ENCODE results near the gene OR51B4.
A peak's percentile ranks its signal among the peaks of the same experiment; 100 is the strongest.
"Not testable (repeated sequence)": the region's sequence is repeated elsewhere in the genome, so short reads cannot be mapped to it uniquely, and the experiment has no call there.

OR51B4 gene

GRCh38 chr11:5272395-5273017, 29.2 kb downstream of the OR51B4 start:
- no peak for DNase-seq (ENCODE audit: low spot score)

DNA sequence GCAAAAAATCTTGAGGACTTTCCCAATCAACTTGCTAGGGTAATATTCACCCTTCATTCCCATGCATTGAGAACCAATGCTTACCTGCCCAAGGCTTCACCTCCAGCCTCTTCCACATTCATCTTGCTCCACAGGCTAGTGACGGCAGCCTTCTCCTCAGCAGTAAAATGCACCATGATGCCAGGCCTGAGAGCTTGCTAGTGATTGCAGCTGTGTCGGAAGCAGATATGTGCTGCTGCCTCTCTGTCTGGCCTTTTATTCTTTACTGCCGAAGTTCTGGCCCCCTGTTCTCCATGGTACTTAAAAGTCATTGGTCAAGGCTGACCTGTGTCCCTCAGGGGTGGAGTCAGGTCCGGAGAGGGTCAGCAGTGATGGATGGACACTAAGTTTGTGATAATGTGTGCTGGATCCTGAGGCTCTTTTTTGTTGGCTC, 32.0 kb downstream of the OR51B4 start, which contains the start of gene HBE1:
Gene HBE1 (minus strand): TSS at position 231 of the 433 bp plus-strand sequence. CDS start 55 bp downstream, at position 176.
- no peak for DNase-seq (ENCODE audit: low spot score)

- no peak for DNase-seq (ENCODE audit: low spot score)
Observed at GRCh38 chr11:5267033-5267563, 34.6 kb downstream of the OR51B4 start.

DNA sequence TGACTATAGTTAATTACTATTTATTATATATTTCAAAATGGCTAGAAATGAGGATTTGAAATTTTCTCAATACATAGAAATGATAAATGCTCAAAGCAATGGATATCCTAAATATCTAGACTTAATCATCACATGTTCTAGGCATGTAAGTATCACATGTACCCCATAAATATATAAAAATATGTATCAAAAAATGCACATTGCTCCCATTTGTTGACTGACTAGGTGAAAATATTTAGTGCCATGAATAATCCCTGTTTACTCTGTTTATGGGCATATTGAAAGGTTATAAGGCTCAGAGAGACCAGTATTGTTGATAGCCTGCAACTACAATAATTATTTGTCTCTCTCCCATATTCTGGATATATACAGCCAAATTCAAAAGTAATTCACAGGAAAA, 35.1 kb downstream of the OR51B4 start:
- DNase-seq (ENCODE audit: low spot score), result no peak

DNA sequence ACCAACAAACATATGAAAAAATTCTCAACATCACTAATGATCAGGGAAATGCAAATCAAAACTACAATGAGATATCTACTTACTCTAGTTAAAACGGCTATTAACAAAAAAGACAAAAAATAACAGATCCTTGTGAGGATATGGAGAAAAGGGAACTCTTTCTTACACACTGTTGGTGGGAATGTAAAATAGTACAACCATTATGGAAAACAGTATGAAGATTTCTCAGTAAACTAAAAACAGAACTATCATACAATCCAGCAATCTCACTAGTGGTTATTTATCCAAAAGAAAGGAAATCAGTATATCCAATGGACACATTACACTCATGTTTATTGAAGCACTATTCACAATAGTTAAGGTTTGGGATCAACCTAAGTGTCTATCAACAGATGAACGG, 35.9 kb downstream of the OR51B4 start:
- no peak for DNase-seq (ENCODE audit: low spot score)

DNA sequence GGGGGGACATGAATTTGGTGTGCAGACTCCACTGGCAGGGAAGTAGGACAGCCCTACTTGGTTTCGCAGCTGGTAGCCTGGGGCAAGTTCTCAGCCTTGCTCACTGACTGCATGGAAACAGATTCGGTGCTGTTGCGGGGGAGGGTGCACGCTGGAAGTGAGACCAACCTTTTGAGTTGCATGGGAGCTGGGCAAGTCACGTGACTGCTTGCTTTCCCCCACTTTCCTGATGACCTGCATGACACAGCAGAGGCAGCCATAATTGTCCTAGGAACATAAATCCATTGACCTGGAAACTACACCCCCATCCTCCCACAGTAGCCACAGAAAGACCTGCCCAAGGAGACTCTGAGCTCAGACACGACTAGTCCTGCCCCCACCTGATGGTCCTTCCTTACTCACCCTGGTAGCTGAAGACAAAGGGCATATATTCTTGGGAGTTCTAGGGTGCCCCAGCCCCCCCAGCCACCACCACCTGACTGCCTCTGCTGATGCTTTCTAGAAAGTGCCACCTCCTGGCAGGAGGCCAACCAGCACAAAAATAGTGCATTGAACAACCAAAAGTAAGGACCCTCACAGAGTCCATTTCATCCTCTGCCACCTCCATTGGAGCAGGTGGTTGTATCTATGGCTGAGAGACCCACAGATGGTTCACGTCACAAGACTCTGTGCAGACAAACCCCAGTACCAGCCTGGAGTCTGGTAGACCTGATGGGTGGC, 43.0 kb downstream of the OR51B4 start:
- DNase-seq (ENCODE audit: low spot score), result peak; percentile 52

DNA sequence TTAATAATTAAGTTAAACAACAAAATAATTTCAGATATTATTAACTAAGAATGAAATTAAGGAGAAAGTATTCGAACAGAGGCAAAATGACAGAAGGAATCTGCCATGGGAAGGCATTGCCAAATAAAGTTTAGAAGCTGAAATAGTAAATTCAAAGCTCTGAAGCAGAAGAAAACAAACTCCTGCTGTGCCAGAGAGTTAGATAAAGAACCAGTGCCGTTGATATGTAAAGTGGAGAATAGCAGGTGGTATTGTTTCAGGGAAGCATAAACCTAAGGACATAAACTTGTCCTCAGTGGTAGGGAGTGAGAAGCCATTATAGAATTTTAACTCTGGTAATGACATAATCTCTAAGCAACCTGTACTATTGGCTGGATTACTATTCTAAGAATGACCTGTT, 44.5 kb downstream of the OR51B4 start:
- no peak for DNase-seq (ENCODE audit: low spot score)

DNA sequence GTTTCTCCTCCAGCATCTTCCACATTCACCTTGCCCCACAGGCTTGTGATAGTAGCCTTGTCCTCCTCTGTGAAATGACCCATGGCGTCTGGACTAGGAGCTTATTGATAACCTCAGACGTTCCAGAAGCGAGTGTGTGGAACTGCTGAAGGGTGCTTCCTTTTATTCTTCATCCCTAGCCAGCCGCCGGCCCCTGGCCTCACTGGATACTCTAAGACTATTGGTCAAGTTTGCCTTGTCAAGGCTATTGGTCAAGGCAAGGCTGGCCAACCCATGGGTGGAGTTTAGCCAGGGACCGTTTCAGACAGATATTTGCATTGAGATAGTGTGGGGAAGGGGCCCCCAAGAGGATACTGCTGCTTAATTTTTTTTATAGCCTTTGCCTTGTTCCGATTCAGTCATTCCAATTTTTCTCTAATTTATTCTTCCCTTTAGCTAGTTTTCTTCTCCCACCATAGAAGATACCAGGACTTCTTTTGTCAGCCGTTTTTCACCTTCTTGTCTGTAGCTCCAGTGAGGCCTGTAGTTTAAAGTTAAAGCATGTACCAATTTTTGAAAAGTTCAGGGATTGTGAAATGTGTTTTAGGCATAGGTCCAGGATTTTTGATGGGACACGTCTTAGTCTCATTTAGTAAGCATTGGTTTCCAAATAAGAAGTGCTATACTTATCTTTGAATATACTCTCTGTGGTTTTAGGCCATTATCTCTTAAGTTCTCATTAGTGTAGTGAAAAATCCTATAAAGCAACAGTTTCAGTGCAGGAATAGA, 46.9 kb downstream of the OR51B4 start, which contains the start of gene HBG2:
Gene HBG2 (minus strand): TSS at position 136 of the 768 bp plus-strand sequence. CDS start 53 bp downstream, at position 83.
- DNase-seq (ENCODE audit: low spot score), result not testable (repeated sequence)

DNA sequence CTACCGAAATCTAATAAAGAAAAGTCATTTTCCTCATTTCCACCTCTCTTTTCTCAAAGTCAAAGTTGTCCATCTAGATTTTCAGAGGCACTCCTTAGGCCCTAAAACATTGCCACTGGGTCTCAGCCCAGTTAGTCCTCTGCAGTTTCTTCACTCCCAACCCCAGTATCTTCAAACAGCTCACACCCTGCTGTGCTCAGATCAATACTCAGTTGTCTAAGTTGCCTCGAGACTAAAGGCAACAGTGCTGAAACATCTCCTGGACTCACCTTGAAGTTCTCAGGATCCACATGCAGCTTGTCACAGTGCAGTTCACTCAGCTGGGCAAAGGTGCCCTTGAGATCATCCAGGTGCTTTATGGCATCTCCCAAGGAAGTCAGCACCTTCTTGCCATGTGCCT, 47.7 kb downstream of the OR51B4 start:
- DNase-seq (ENCODE audit: low spot score), result not testable (repeated sequence)

GRCh38 chr11:5253440-5253839, 48.3 kb downstream of the OR51B4 start:
- DNase-seq (ENCODE audit: low spot score), result not testable (repeated sequence)

DNA sequence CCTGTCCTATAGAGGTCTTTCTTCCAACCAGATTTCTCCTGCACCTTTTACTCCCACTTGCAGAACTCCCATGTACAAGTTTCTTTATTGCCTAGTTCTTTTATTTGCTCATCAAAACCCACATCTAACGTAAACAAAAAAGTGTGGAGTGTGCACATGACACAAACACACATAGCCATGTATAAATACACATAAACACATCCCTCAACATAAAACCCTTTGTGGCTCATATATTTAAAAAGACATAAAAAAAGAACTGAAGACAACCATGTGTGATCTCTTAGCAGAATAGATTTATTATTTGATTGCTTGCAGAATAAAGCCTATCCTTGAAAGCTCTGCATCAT, 48.9 kb downstream of the OR51B4 start:
- no peak for DNase-seq (ENCODE audit: low spot score)

GRCh38 chr11:5252192-5252918, 49.4 kb downstream of the OR51B4 start:
- DNase-seq (ENCODE audit: low spot score), result no peak

- no peak for DNase-seq (ENCODE audit: low spot score)
Observed at GRCh38 chr11:5251746-5252145, 50.0 kb downstream of the OR51B4 start.

All from ecto neural progenitor cell (in vitro differentiated cells).